Stomach (tissue), 4 donors: ENCODE measurements around the gene SLC22A1.

ENCODE experiments used
- CTCF ChIP-seq, 7 experiments: fragments of 450-650 bp in 4 of 7; fragments of 200-600 bp in 3 of 7; sonication (generic) in 3 of 7; IDR thresholded peaks; one replicate each; pipeline ENCODE4 v1.5.1; 2016 to 2019; ENCODE audit warnings: antibody characterized with exemption in 7 of 7, control low read depth in 2 of 7, mild to moderate bottlenecking in 1 of 7
- POLR2A ChIP-seq, 4 donors: fragments of 450-650 bp; IDR thresholded peaks; one replicate each; pipeline ENCODE4 v1.6.1; 2016; ENCODE audit warnings: antibody characterized with exemption in 4 of 4, control low read depth in 2 of 4, mild to moderate bottlenecking in 1 of 4, moderate library complexity in 1 of 4
- POLR2AphosphoS5 ChIP-seq, 3 donors: sonication (generic); formaldehyde crosslinking; IDR thresholded peaks; one replicate each; pipeline ENCODE4 v1.6.1; 2016; ENCODE audit warnings: antibody characterized with exemption in 3 of 3

GRCh38 chr6:160079686-160080043 is 42.0 kb upstream of the SLC22A1 start:
- TF ChIP-seq POLR2AphosphoS5 (IDR thresholded peaks at IDR 0.05) (no peak), CTCF (IDR thresholded peaks at IDR 0.05) (no peak), POLR2A (IDR thresholded peaks at IDR 0.05) (no peak)
